ENCODE data around the gene NCKAP5. TPM values are rescaled to one million over a fixed set of nuclear protein-coding genes. Genes with fewer than 3 reads are reported as not detected.

NCKAP5 gene
- total RNA-seq, 2 experiments from 2014 or later = not detected

DNA sequence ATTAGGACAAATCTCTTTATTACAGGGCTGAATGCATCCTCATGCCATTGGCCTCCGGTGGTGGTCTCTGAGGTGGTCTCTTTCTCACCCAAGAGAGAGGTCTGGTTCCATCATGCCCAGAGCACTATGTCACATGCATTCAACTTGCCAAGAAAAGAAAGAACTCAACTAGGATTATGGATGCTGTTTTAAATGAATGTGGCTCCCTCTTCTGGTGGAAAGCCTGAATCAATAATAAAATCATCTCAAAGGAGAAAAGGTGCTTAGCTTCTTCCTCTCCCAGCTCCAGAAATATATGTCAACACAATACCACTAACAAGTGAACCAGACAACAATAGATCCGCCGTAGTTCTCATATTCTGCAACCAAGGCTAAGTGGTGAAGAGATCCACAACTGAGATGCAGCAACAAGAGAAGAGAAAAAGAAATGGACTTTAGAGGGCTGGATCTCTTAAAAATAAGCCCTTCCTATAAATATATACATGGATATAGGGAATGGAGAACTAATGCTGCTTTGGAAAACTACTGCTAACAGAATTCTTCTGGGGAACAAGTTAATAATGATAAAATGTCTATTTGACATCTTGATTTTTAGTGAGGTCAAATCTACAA, 396.8 kb downstream of the NCKAP5 start:
- DNase-seq (no peak), ATAC-seq (no peak)
- TF ChIP-seq, protein P1, sequence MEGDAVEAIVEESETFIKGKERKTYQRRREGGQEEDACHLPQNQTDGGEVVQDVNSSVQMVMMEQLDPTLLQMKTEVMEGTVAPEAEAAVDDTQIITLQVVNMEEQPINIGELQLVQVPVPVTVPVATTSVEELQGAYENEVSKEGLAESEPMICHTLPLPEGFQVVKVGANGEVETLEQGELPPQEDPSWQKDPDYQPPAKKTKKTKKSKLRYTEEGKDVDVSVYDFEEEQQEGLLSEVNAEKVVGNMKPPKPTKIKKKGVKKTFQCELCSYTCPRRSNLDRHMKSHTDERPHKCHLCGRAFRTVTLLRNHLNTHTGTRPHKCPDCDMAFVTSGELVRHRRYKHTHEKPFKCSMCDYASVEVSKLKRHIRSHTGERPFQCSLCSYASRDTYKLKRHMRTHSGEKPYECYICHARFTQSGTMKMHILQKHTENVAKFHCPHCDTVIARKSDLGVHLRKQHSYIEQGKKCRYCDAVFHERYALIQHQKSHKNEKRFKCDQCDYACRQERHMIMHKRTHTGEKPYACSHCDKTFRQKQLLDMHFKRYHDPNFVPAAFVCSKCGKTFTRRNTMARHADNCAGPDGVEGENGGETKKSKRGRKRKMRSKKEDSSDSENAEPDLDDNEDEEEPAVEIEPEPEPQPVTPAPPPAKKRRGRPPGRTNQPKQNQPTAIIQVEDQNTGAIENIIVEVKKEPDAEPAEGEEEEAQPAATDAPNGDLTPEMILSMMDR (IDR thresholded peaks at IDR 0.05) = peak; percentile 40
- Mint-ChIP-seq H3K9me3 (peaks cover 2% of the 10 kb centered on the region), H3K4me3 (no peak overlapping the region), H3K36me3 (ENCODE audit: low read depth) (no peaks in the 10 kb centered on the region), H3K27ac (no peak overlapping the region), H3K4me1 (ENCODE audit: low read depth) (no peaks in the 10 kb centered on the region), H3K27me3 (no peaks in the 10 kb centered on the region)
- ChIA-PET POLR2A (no interaction called here), CTCF (interaction anchor here (0.6 to 2.3 kb wide), 2 partner anchors 621 to 624 kb away, joined by 3 to 15 read pairs; no protein-coding TSS in a partner anchor)
- intact Hi-C loops (cut with micrococcal nuclease) = loop anchor here (10.0 kb wide), 1 partner anchor 627 kb away; no protein-coding TSS in a partner anchor

DNA sequence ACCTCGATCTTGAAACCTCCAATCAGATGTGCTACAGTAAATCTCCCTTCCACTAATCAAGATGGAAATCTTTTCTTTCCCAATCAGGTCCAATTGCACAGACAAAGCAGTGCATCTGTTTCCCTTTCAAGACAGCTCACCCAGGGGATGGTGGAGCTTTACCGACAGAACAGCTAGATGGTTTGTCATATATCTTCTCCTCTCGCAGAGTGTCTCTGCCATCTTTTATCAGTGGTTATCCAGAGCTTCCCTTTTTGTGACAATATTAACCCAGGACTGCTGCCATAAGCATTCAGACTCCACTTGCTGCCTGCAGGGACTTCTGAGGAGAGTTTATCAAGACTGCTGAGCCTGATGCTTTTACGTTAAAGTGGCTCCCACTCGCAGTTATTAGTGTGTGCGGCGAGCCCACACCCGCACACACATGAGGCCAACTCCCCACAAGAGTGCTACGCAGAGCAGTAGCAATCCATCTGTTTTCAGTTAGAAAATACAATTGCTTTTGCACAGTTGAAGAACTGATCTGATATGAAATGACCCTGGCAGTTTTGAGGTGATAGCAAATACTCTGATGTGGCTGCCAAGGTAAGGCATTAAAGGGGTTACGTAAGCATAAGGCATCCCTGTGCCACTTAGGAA, 398.9 kb downstream of the NCKAP5 start:
- TF ChIP-seq, protein P1 (IDR thresholded peaks at IDR 0.05) = no peak
- Mint-ChIP-seq H3K4me1 (ENCODE audit: low read depth) (no peaks in the 10 kb centered on the region), H3K4me3 (no peak overlapping the region), H3K27me3 (no peaks in the 10 kb centered on the region), H3K27ac (no peak overlapping the region), H3K36me3 (ENCODE audit: low read depth) (no peaks in the 10 kb centered on the region), H3K9me3 (peaks cover 2% of the 10 kb centered on the region)
- CTCF ChIA-PET = interaction anchor here (1.2 to 2.3 kb wide), 2 partner anchors 22 to 622 kb away, joined by 3 to 15 read pairs; no protein-coding TSS in a partner anchor
- intact Hi-C loops (cut with micrococcal nuclease) = no loop called here
- no peak for ATAC-seq
- POLR2A ChIA-PET = no interaction called here
- DNase-seq = no peak

DNA sequence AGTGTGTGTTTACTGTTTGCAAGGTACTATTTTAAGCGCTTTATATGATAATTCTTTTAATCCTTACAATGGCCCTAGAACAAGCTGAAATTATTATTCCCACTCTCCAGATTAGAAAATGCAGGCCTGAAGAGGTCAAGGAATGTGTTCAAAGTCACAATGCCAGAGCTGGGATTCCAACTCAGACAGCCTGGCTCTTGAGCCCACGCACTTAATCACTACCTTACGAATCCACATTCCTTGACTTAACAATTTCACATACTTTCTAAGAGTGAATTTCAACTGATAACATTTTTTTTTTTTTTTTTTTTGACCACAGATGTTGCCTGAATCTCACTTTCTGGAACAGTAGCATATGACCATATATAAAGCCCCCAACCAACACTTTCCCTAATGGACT, 400.3 kb downstream of the NCKAP5 start:
- H3K4me1 Mint-ChIP-seq (ENCODE audit: low read depth) = no peaks in the 10 kb centered on the region
- H3K27me3 Mint-ChIP-seq = no peaks in the 10 kb centered on the region
- ChIA-PET POLR2A (no interaction called here), CTCF (interaction anchor here (1.6 kb wide), 1 partner anchor 612 kb away, joined by 4 read pairs; no protein-coding TSS in a partner anchor)
- H3K4me3 Mint-ChIP-seq = no peak overlapping the region
- H3K27ac Mint-ChIP-seq = no peak overlapping the region
- DNase-seq (no peak), ATAC-seq (no peak)
- H3K9me3 Mint-ChIP-seq = peaks cover 2% of the 10 kb centered on the region
- no peaks in the 10 kb centered on the region for H3K36me3 Mint-ChIP-seq (ENCODE audit: low read depth)
- TF ChIP-seq, protein P1 (IDR thresholded peaks at IDR 0.05) = no peak
- intact Hi-C loops (cut with micrococcal nuclease) = no loop called here

DNA sequence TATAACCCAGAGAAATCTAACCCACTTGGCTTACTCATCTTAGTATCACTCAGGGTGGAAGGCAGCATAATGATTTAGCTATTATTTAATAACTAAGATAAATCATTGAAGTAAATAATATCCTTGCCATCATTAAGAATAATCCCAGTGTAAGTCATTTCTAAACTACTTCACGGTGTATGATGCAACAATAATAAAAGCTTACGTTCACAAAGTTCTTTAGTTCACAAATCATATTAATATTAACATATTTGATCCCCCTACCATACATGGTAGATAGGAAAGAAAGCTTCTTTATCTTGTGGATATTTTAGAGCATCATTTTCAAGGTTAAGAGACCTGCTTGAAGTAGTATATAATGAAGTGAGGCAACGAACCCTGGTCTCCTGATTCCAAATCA, 401.0 kb downstream of the NCKAP5 start:
- POLR2A ChIA-PET = no interaction called here
- Mint-ChIP-seq H3K36me3 (ENCODE audit: low read depth) (no peaks in the 10 kb centered on the region), H3K4me1 (ENCODE audit: low read depth) (no peaks in the 10 kb centered on the region), H3K27ac (no peak overlapping the region), H3K4me3 (no peak overlapping the region), H3K9me3 (peaks cover 2% of the 10 kb centered on the region), H3K27me3 (no peaks in the 10 kb centered on the region)
- DNase-seq = no peak
- CTCF ChIA-PET = interaction anchor here (1.3 to 1.6 kb wide), 3 partner anchors 11 to 620 kb away, joined by 3 to 4 read pairs (median 4); no protein-coding TSS in a partner anchor
- intact Hi-C loops (cut with micrococcal nuclease) = no loop called here
- no peak for ATAC-seq
- TF ChIP-seq, protein P1 (IDR thresholded peaks at IDR 0.05) = no peak

DNA sequence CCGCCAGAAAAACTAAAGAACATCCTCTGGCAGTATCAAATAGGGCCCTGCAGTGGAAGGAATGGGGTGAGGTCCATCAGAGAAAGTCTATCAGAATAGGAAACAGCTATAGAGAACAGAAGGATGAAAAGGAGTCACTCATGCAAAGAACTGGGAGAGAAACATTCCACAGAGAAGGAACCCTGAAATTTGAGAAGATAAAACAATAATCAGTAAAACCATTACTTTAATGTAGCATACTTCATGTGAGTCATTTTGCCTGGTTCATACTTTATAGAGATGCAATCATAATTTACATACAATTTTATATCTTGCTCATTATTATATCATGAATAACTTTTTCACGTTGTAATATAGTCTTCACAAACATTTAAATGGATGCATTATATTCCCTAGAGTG, 402.2 kb downstream of the NCKAP5 start:
- no peak overlapping the region for H3K4me3 Mint-ChIP-seq
- intact Hi-C loops (cut with micrococcal nuclease) = no loop called here
- TF ChIP-seq, protein P1 (IDR thresholded peaks at IDR 0.05) = no peak

More for the DNA sequence above, 402.2 kb downstream of the NCKAP5 start:
- Mint-ChIP-seq H3K27me3 (no peaks in the 10 kb centered on the region), H3K27ac (no peak overlapping the region), H3K9me3 (peaks cover 2% of the 10 kb centered on the region), H3K36me3 (ENCODE audit: low read depth) (no peaks in the 10 kb centered on the region), H3K4me1 (ENCODE audit: low read depth) (no peaks in the 10 kb centered on the region)
- ATAC-seq (no peak), DNase-seq (no peak)
- CTCF ChIA-PET = no interaction called here
- POLR2A ChIA-PET = no interaction called here
